Esophagus muscularis mucosa (tissue), 4 donors: ENCODE measurements around the gene UBE4B.

Experiments used
- CTCF ChIP-seq, 3 experiments: fragments of 200-600 bp in 2 of 3; fragments of 450-650 bp in 1 of 3; sonication (generic) in 2 of 3; IDR thresholded peaks; one replicate each; pipeline ENCODE4 v1.5.1; 2017 to 2019; ENCODE audit warnings: antibody characterized with exemption in 3 of 3, mild to moderate bottlenecking in 2 of 3, moderate library complexity in 1 of 3
- EP300 ChIP-seq: sonication (generic); formaldehyde crosslinking; IDR thresholded peaks from one replicate; pipeline ENCODE4 v1.6.1; 2017; ENCODE audit warnings: antibody characterized with exemption
- POLR2A ChIP-seq: fragments of 450-650 bp; IDR thresholded peaks from one replicate; pipeline ENCODE4 v1.6.1; 2017; ENCODE audit warnings: antibody characterized with exemption, moderate library complexity, mild to moderate bottlenecking, low read depth
- POLR2AphosphoS5 ChIP-seq, 2 donors: sonication (generic); formaldehyde crosslinking; IDR thresholded peaks; one replicate each; pipeline ENCODE4 v1.6.1; 2017; ENCODE audit warnings: antibody characterized with exemption in 2 of 2

GRCh38 chr1:10179406-10180091, 146.8 kb downstream of the UBE4B start:
- TF ChIP-seq POLR2AphosphoS5 (IDR thresholded peaks at IDR 0.05) (no peak), CTCF (IDR thresholded peaks at IDR 0.05) (no peak), EP300 (no peak), POLR2A (no peak)
